Activated CD8-positive, alpha-beta memory T cell treated with anti-CD3 and anti-CD28 coated beads for 48 hours (primary cell): Measurements from ENCODE around the gene PLS3.

Experiments used
- DNase-seq, 3 experiments: peaks; one replicate each; pipeline ENCODE4 v3.0.0-alpha.2; 2020; ENCODE audit warnings: low read depth in 2 of 3, low spot score in 2 of 3

PLS3 gene

DNA sequence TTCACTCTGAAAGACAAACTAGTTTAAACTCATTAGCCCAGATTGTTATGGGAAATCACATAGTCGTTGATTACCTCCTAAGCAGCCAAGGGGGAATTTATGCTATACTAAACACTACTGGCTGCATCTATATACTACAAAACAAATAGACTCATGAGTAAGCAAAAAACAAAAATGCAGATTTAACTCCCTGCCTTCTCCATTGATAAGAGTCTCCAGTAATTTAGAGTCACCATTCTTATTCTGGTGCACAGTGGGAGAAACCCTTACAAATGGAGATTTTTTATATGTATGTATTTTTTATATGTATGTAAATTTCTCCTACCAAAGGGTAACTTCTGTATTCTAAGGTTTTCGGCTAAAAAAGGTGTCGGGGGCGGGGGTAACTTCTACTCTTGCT is 126.6 kb downstream of the PLS3 start:
- no peak for DNase-seq

DNA sequence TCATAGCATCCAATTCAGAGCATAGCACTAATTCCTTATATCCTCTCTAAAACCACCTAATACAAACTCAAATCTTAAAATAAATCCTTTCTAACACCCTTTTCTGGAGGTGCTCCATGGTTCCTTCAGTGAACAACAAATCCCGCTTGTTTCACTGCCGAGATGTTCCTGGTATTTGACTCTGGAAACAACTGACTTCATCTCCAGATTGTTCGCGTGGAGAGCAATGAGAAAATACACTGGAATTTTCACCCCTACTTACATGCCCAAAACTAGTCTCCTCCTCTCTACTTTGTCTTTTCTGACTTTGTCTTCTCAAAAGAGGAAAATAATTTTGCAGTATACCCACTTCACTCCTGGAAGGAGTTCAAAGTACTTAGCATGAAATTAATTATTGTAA is 129.0 kb downstream of the PLS3 start:
- no peak for DNase-seq

- DNase-seq = no peak
Measured at GRCh38 chrX:115690511-115691216, 129.7 kb downstream of the PLS3 start.

DNA sequence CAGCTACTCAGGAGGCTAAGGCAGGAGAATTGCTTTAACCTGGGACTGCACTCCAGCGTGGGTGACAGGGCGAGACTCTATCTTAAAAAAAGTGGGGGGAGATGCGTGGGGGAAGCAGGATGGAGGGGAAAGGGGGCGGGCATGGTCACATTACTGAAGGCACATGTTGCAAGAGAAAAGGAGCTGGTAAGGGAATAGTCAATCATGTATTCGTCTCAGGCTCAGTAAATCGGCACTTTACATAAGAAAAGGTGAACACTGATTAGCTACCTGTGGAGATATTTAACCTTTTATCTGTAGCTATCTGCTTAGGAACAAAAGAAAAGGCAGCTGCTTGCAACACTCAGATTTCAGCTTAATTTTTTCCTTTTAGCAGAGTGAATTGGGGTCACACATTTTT is 132.5 kb downstream of the PLS3 start:
- DNase-seq = no peak

DNA sequence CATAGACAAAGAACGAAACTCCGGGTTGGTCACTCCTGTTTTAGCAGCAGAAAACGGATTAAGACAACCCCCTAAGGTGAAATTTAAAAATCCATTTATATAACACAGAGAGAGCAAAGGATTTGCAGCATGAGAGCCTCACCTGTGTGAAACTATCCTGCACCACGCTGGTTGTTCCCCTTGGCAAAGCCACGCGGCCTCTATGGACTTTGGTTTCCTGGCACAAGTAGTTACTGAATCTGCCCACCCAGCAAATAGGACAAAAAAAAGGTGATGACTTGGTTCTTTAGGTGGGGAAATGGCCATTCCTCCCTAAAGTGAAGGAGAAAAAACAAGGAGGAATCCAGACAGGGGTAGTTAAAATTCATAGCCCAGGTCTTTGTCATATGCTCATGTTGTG is 133.1 kb downstream of the PLS3 start:
- DNase-seq = no peak

DNA sequence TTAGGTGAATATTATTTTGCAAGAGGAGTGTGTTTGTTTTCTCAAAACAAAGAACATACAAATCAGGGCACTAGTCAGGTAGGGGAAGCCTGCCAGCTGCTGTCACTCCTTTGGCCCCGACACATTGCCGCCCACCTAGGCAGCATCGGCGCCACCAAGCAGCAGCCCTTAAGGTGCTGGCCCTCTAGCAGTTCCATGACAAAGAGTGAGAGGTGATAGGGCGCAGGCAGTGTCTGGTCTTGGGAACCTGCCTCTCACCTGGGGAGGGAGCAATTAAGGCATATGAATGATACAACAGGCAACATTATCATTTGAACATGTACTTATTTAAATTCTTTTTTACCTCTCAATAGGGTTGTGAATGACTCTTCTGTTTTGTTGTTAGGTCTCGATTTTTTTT is 135.1 kb downstream of the PLS3 start:
- no peak for DNase-seq

- no peak for DNase-seq
Measured at GRCh38 chrX:115696939-115697338, 136.0 kb downstream of the PLS3 start.

DNA sequence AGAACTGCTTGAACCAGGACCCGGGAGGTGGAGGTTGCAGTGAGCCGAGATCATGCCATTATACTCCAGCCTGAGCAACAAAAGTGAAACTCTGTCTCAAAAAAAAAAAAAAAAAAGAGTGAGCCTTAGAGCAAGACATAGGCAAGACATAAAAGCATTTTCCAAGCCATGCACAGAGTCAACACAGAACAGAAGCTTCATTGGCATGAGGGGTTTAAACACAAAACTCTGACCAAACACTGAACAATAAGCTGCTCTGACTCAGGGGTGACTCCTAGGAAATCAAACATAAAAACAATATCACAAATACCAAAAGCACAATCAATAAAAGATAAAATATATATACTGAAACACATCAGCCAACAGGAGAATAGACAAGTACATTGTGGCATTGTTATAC is 136.8 kb downstream of the PLS3 start:
- no peak for DNase-seq
